ENCODE data around the gene SDR9C7.

- TF ChIP-seq CTCF (conservative IDR thresholded peaks at IDR 0.05; ENCODE audit: low read length) (no peak), EZH2phosphoT487 (IDR thresholded peaks at IDR 0.05; ENCODE audit: borderline replicate concordance, low read depth, low read length) (no peak)
These were observed 28.4 kb downstream of the SDR9C7 start for GRCh38 chr12:56905852-56906251.

Data from OCI-LY7 (cell line).